Activated CD8-positive, alpha-beta memory T cell treated with anti-CD3 and anti-CD28 coated beads, Interleukin-2, amount 50 U/mL, for 1 hour (primary cell): ENCODE measurements around the gene BRK1.
A peak's percentile ranks its signal among the peaks of the same experiment; 100 is the strongest.
"Not testable (repeated sequence)": the region's sequence is repeated elsewhere in the genome, so short reads cannot be mapped to it uniquely, and the experiment has no call there.

Experiments used
- DNase-seq: peaks from one replicate; pipeline ENCODE4 v3.0.0-alpha.2; 2020; ENCODE audit errors: extremely low read depth

The BRK1 gene

DNA sequence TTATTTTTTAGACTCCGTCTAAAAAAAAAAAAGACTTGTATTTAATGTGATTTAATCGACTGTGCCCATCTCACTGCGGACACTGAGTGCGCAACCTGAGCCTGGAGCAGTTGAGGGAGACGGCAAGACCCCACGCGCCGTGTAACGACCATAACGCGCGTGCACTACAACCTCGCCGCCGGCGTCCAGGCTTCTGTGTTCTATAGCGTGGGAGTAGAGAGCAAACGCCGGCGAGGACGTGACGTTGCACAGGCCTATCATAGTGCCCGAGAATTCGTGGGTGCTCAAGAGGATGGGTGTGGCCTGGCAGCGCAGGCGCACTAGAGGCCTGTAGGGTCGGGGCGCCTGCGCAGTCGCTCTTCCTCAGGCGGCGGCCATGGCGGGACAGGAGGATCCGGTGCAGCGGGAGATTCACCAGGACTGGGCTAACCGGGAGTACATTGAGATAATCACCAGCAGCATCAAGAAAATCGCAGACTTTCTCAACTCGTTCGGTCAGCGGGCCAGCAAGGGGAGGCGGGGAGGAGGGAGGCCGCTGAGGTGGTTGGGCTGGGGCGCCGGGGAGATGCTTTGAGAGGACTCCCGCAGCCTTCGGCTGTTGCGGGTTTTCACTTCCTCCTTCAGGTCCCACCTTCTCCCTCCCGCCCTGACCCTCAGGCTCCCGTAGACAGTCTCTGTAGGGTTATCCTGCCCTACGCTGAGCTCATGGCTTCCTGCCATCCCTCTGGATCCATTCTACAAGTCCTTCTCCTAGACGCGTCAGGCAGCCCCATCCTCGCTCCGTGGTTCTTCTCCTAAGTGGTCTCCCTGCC is at the start of gene BRK1:
Gene BRK1 (plus strand): TSS at position 350 of the 812 bp plus-strand sequence. CDS start 27 bp downstream, at position 377.
- DNase-seq, result peak; percentile 92

DNA sequence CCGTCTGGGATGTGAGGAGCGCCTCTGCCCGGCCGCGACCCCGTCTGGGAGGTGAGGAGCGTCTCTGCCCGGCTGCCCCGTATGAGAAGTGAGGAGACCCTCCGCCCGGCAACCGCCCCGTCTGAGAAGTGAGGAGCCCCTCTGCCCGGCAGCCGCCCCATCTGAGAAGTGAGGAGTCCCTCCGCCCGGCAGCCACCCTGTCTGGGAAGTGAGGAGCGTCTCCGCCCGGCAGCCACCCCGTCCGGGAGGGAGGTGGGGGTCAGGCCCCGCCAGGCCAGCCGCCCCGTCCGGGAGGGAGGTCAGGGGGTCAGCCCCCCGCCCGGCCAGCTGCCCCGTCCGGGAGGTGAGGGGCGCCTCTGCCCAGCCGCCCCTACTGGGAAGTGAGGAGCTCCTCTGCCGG is 45.4 kb upstream of the BRK1 start:
- DNase-seq, result not testable (repeated sequence)

DNA sequence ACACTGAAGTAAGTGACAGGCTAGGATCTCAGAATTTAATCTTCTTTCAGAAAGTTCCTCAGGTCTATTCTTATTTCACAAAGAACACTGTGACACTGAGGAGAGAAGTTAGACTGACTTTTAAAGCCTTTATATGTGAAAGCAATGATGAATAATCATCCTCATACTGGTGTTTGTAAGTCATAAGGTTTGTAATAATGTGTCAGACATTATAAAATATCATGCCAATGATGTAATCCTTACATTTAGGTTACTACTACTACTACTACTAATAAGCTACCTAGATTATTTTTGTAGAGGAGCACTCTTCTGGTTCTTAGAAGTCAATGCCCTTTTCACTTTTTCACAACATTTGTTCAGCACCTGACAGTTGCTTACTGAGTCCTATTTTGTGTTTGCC is 40.8 kb upstream of the BRK1 start:
- DNase-seq, result no peak

DNA sequence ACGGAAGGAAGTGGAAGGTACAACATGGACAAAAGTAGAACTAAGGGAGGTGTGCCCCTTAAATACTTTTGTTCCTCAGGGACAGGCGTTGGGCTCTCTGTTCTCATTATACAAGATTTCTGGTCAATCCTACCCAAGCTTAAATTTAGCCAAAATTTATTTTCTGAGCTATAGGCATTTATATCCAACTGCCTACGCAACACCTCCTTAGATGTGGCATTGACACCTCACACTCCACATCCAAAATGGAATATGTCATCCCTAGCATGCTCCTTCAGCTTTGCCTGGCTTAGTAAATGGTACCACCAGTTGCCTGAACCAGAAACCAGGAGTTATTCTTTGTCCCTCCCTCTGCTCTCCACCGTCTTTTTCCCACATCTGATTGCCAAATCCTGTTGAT is 33.6 kb upstream of the BRK1 start:
- no peak for DNase-seq

DNA sequence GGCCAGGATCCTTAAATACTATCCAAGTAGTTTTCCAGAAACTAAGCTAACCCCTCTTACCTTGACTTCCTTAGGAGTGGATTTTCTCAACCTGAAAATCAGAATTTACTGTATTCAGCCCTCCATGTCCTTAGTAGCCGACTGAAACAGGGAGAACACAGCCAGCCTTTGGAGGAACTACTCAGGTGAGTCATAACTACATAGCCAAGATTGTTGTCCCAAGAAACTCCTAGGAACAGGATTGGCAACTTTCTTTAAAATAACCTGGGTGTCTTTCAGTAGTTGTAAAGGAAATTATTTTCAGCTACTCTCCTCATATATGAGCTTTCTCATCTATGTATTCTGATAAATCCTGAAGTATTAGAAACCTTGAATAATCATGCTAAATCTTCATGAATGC is 29.7 kb upstream of the BRK1 start:
- DNase-seq, result no peak

DNA sequence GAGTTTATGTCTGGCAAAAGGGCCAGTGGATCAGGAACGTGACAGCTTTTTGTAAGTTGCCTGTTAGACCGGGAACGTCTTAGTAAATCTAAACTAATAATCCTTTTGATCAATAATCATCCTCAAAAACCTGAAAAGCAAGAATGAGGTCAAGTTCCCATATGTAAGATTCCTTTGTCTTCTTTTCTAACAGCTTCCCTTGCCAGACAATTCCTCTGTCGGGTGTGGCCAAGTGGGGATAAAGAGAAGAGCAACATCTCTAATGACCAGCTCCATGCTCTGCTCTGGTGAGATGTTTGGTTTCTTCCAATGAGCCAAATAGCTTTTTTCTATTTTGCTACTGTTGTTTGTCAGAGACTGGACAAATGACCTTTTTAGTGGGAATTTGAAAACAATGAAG is 27.2 kb upstream of the BRK1 start:
- no peak for DNase-seq

DNA sequence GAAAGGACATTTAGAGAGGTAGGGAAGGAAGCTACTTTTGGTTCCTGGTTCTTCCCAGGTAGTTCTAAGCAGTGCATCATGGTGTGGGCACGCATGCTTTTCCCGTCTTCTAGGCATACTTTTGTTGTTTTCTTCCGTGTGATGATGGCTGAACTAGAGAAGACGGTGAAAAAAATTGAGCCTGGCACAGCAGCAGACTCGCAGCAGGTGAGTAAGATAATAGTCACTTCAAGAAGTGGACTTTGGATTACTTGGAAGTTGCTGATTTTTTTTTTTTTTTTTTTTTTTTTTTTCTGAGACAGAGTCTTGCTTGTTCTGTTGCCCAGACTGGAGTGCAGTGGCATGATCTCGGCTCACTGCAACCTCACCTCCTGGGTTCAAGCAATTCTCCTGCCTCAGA is 25.3 kb upstream of the BRK1 start:
- DNase-seq, result no peak

DNA sequence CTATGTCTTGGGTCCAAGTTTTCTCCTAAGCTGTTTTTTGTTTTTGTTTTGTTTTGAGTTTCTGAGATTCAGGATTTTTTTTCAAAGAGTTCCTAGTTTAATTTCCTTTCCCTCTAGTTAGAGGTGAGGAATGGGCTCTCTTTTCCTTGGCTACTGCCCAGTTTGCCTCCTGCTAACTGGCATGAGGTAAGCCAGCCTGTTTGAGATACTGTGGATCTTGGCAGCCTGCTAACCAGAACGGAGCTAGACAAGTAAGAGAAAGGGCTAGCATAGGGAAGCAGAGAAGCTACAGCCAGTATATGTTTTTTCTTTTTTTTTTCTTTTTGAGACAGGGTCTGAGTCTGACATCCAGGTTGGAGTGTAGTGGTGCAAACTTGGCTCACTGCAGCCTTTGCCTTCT is 24.7 kb upstream of the BRK1 start:
- not testable (repeated sequence) for DNase-seq

DNA sequence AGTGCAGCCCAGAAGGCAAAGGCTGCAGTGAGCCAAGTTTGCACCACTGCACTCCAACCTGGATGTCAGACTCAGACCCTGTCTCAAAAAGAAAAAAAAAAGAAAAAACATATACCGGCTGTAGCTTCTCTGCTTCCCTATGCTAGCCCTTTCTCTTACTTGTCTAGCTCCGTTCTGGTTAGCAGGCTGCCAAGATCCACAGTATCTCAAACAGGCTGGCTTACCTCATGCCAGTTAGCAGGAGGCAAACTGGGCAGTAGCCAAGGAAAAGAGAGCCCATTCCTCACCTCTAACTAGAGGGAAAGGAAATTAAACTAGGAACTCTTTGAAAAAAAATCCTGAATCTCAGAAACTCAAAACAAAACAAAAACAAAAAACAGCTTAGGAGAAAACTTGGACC is 24.1 kb upstream of the BRK1 start:
- not testable (repeated sequence) for DNase-seq

DNA sequence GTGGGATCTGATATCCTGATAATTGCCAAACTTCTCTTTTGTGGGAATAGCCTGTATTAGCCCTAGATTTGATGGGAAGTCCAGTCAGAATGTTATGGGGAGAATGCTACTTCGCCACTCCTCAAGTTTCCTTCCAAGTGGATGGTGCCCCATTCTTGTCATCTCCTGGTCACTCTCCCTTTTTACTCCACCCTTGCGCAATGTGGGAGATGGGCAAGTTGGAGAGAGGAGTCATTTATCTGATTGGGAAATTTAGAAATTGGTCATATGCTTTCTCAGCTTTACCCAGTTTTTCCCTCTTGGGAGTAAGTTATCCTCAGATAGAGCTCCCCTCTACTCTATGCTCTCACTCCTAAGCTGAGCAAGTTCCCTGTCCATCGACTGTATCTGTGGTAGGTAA is 21.8 kb upstream of the BRK1 start:
- no peak for DNase-seq

DNA sequence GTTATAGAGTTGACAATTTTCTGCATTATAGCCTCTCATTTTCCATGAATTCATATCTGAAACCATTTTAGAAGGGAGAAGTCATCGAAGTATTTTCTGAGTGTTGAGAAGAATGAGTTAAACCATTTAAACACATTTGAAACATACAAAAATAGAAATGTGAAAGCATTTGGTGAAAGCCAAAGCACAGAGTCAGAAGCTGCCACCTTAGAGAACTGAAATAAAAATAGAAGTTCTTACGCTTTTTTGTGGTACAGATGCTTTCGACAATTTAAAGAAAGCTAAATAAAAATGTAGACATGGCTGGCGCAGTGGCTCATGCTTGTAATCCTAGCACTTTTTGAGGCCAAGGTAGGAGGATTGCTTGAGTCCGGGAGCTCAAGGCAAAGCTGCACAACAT is 16.4 kb upstream of the BRK1 start:
- no peak for DNase-seq

DNA sequence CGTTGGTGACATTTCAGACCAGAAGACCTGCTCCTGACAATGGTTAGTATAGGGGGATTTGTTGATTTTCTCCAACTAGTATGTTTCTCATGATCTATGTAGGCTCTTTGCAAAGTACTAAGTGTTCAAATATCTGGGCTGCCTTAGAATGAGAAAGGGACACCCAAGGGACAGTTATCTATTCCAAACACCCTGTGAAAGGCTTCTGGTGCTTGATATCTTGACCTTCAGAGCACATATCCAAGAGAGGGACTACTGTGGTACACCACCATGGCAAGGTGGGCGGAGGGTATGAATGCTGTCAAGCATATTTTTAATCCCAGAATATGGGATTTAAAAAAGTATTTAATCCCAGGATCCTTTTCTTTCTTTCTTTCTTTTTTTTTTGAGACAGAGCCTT is 8.6 kb upstream of the BRK1 start:
- no peak for DNase-seq

DNA sequence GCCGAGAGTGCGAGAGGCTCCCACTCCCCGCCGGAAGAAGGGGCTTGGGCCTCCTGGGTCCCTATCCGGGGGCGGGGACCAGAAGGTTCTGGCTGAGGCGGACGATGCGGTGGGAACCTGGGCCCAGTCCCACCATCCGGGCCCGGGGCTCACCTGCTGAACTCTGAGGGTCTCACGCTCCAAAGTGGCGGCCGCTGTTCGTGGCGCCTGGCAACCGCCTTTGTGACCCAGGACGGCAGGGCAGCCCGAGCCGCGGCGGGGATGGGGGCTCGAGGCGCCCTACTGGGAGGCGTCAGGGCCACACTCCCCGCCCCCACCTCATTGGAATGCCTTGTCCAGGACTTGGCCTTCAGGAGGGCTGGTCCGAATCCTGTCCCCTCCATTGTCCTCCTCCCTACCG is 7.4 kb upstream of the BRK1 start, which contains the start of gene FANCD2OS:
Gene FANCD2OS (minus strand): TSS at position 165 of the 400 bp plus-strand sequence. CDS start 3,481 bp downstream, outside the sequence.
- DNase-seq, result no peak

DNA sequence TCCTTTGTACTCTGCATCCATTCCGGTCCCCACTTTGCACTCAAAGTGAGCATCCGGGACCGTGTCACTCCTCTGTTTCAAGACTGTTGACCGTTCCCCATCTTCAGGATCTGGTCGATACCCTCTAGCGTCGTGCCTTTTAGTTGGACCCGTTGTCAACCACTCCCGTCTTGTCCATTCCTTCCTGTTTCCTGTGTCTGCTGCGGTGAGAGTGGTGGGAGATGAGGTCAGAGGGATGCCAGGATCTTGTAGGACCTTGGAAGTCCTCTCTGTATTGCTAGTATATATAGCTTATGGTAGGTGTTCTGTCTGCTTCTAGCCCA is 624 bp downstream of the BRK1 start:
- DNase-seq, result no peak

DNA sequence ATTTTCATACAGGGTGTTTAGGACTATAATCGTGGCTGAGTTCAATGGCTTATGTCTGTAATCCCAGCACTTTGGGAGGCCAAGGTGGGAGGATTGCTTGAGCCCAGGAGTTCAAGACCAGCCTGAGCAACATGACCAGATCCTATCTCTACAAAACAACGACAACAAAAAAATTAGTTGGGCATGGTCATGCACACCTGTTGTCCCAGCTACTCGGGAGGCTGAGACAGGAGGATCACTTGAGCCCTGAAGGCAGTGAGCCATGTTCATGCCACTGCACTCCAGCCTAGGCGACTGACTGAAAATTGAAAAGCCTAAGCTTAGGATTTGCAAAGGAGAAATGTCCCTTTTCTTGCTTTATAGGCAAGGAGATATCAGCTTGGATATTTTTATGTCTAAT is 1.5 kb downstream of the BRK1 start:
- DNase-seq, result no peak

DNA sequence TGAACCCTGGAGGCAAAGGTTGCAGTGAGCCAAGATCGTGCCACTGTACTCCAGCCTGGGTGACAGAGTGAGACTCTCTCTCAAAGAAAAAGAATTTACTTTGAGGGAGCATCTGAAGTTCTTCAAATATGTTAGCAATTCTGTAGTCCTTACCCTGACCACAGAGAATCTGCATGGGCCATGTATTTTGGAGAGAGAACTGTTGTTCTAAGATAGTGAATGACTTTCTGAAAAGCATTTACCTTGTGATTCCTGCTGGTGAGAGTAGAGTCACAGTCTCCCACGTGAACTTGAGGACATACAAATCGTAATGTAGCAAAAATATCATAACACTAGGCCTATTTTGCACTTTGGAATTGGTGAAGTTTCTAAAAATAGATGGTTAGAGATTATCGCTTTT is 3.9 kb downstream of the BRK1 start:
- DNase-seq, result no peak

DNA sequence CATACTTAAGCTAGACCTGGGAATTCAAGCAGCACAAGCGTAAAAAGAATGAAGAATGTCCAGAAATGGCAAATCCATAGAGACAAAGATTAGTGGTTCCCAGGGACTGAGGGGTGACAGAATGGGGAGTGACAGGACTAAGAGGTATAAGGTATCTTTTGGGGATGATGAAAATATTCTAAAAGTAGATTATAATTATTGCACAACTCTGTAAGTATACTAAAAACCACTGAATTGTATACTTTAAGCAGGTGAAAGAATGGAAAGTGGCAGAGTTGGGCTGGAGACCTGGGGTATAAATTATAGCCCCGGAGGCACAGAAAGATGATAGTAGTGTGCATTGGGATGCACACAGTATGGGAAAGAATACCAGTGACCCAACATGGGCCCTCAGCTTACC is 5.6 kb downstream of the BRK1 start:
- DNase-seq, result no peak

DNA sequence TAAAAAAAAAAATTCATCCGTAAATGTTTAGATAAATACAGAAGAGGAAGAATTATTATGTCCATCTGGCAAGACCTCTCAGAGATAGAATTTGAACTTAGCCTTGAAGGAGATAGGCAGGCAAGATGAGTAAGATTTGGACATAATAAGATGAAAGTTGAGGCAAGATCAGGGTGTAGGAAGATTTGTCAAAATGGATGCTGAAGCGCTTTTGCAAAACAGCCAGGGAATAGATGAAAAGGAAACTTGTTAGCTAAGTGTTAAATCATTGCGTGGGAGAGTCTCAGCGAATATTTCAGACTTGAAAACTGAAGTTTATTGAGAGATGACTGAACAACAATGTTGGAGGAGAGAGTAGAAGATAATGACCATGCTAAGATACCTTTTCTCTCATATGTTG is 7.2 kb downstream of the BRK1 start:
- DNase-seq, result no peak

DNA sequence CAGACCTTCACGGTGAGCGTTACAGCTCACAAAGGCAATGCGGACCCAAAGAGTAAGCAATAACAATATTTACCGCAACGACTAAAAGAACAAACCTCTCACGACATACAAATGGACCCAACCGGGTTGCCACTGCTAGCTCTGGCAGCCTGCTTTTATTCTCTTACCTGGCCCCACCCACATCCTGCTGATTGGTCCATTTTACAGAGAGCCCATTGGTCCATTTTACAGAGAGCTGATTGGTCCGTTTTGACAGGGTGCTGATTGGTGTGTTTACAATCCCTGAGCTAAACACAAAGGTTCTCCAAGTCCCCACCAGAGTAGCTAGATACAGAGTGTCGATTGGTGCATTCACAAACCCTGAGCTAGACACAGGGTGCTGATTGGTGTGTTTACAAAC is 20.4 kb downstream of the BRK1 start:
- DNase-seq, result not testable (repeated sequence)

DNA sequence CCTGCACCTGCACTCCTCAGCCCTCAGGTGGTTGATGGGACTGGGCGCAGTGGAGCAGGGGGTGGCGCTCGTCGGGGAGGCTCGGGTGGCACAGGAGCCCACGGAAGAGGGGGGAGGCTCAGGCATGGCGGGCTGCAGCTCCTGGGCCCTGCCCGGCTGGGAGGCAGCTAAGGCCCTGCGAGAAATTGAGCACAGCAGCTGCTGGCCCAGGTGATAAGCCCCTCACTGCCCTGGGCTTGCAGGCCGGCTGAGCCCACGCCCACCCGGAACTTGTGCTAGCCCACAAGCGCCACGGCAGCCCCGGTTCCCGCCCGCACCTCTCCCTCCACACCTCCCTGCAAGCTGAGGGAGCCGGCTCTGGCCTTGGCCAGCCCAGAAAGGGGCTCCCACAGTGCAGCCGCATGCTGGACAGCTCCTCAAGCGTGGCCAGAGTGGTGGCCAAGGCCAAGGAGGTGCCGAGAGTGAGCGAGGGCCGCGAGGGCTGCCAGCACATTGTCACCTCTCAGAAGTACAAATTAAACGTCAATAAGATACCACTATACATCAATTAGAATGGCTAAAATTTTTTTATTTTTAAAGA is 21.0 kb downstream of the BRK1 start:
- DNase-seq, result no peak

DNA sequence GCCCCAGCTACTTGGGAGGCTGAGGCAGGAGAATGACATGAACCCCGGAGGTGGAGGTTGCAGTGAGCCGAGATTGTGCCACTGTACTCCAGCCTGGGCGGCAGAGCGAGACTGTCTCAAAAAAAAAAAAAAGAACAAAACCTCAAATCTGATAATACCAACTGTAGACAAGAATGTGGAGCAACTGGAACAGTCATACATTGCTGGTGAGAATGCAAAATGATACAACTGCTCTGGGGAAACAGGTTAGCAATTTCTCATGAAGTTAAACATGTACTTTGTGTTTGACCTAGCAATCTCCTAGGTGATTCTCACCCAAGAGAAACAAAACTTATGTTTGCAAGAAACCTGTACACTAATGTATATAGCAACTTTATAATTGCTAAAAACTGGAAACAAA is 21.7 kb downstream of the BRK1 start:
- DNase-seq, result no peak

DNA sequence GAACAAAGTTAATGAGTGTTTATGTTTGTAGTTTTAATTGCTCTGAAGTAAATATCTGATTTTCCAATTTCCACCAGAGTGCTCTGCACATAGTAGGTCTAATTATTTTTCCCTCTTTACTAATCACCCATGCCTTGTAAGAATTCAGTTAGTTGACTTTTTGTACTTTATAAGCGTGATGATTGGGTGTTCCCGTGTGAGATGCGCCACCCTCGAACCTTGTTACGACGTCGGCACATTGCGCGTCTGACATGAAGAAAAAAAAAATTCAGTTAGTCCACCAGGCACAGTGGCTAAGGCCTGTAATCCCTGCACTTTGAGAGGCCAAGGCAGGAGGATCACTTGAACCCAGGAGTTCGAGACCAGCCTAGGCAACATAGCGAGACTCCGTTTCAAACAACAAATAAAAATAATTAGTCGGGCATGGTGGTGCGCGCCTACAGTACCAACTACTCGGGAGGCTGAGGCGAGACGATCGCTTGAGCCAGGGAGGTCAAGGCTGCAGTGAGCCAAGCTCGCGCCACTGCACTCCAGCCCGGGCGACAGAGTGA is 25.6 kb downstream of the BRK1 start:
- DNase-seq, result no peak
